22Rv1 (cell line): Measurements from ENCODE around the gene SLC26A8.

Experiments
- H3K27ac ChIP-seq: fragments of 450-650 bp; 2 replicates; pipeline ENCODE4 v1.5.1; 2017
- CTCF ChIP-seq: fragments of 450-650 bp; IDR thresholded peaks from 2 replicates; pipeline ENCODE4 v1.5.1; 2017; ENCODE audit warnings: mild to moderate bottlenecking
- ZFX ChIP-seq: fragments of 450-650 bp; IDR thresholded peaks from 2 replicates; pipeline ENCODE4 v1.6.1; 2017; ENCODE audit warnings: antibody characterized with exemption, borderline replicate concordance

Gene SLC26A8

GRCh38 chr6:35926509-35927215 is 97.8 kb downstream of the SLC26A8 start:
- H3K27ac ChIP-seq: no peak overlapping the region
- no peak for TF ChIP-seq ZFX
- TF ChIP-seq CTCF: no peak

- H3K27ac ChIP-seq: no peak overlapping the region
- no peak for TF ChIP-seq CTCF
- no peak for TF ChIP-seq ZFX
Observed at GRCh38 chr6:35925961-35926360, 98.5 kb downstream of the SLC26A8 start.

GRCh38 chr6:35924146-35924545 is 100.3 kb downstream of the SLC26A8 start:
- H3K27ac ChIP-seq: no peak overlapping the region

GRCh38 chr6:35922139-35922554 is 102.3 kb downstream of the SLC26A8 start:
- no peak for TF ChIP-seq ZFX
- TF ChIP-seq CTCF: no peak
- no peak overlapping the region for H3K27ac ChIP-seq

More at GRCh38 chr6:35924146-35924545, 100.3 kb downstream of the SLC26A8 start:
- TF ChIP-seq CTCF: no peak
- TF ChIP-seq ZFX: no peak

GRCh38 chr6:35920793-35921732 is 103.4 kb downstream of the SLC26A8 start, which contains the start of gene SRPK1:
Gene SRPK1 (minus strand): TSS chr6:35921098. CDS start chr6:35921056, 42 bp downstream.
- TF ChIP-seq CTCF (no peak), ZFX (no peak)
- H3K27ac ChIP-seq: peak within 1 kb of the TSS; percentile 72

- TF ChIP-seq ZFX (no peak), CTCF (no peak)
- H3K27ac ChIP-seq: peak overlapping the region; percentile 72
Observed at GRCh38 chr6:35919827-35920751, 104.4 kb downstream of the SLC26A8 start.
